ENCODE results near the gene SLC9A8.

Gene SLC9A8

GRCh38 chr20:49845060-49845459 lies 32.4 kb downstream of the SLC9A8 start:
- Histone ChIP-seq H2AFZ (ENCODE audit: low read depth, low read length, severe bottlenecking) (no peak overlapping the region), H3K4me2 (ENCODE audit: low read depth, low read length, poor library complexity, severe bottlenecking) (no peak overlapping the region), H3K27me3 (ENCODE audit: low read length) (no peaks in the 10 kb centered on the region), H3K9ac (ENCODE audit: low read length) (no peak overlapping the region), H4K20me1 (ENCODE audit: low read depth, low read length) (no peaks in the 10 kb centered on the region), H3K9me3 (ENCODE audit: insufficient read depth, low read length) (no peaks in the 10 kb centered on the region), H3K36me3 (ENCODE audit: low read length) (peaks cover 10% of the 10 kb centered on the region; the same call in 1 of the 2 replicates), H3K79me2 (ENCODE audit: insufficient read depth, low read length) (peaks cover 6% of the 10 kb centered on the region; the same call in 1 of the 2 replicates), H3F3A (ENCODE audit: insufficient read depth) (peaks cover 10% of the 10 kb centered on the region; the same call in 1 of the 2 replicates), H3K9me2 (replicated peaks; ENCODE audit: insufficient read depth, low read length) (no peaks in the 10 kb centered on the region), H3K27ac (ENCODE audit: low read depth, low read length) (peak overlapping the region; percentile 52), H3K4me3 (ENCODE audit: insufficient read depth, low read length, poor library complexity, severe bottlenecking) (no peak overlapping the region)
- TF ChIP-seq CTCF (IDR thresholded peaks at IDR 0.05; ENCODE audit: insufficient read depth, low read length, poor library complexity, severe bottlenecking) (no peak), EZH2phosphoT487 (conservative IDR thresholded peaks at IDR 0.05; ENCODE audit: low read length) (no peak)

GRCh38 chr20:49846206-49846807 lies 33.7 kb downstream of the SLC9A8 start:
- no peaks in the 10 kb centered on the region for H4K20me1 ChIP-seq (ENCODE audit: low read depth, low read length)
- H3F3A ChIP-seq (ENCODE audit: insufficient read depth): peaks cover 10% of the 10 kb centered on the region; the same call in 1 of the 2 replicates
- no peaks in the 10 kb centered on the region for H3K9me2 ChIP-seq (replicated peaks; ENCODE audit: insufficient read depth, low read length)
- H3K9me3 ChIP-seq (ENCODE audit: insufficient read depth, low read length): no peaks in the 10 kb centered on the region
- H3K27ac ChIP-seq (ENCODE audit: low read depth, low read length): peak overlapping the region; percentile 52; the same call in 1 of the 2 replicates
- H3K36me3 ChIP-seq (ENCODE audit: low read length): peaks cover 8% of the 10 kb centered on the region; the same call in 1 of the 2 replicates
- no peak overlapping the region for H3K4me2 ChIP-seq (ENCODE audit: low read depth, low read length, poor library complexity, severe bottlenecking)
- H3K9ac ChIP-seq (ENCODE audit: low read length): no peak overlapping the region
- TF ChIP-seq CTCF (IDR thresholded peaks at IDR 0.05; ENCODE audit: insufficient read depth, low read length, poor library complexity, severe bottlenecking): peak; percentile 59
- no peak for TF ChIP-seq EZH2phosphoT487 (conservative IDR thresholded peaks at IDR 0.05; ENCODE audit: low read length)
- no peaks in the 10 kb centered on the region for H3K27me3 ChIP-seq (ENCODE audit: low read length)
- H2AFZ ChIP-seq (ENCODE audit: low read depth, low read length, severe bottlenecking): no peak overlapping the region
- peaks cover 6% of the 10 kb centered on the region; the same call in 1 of the 2 replicates for H3K79me2 ChIP-seq (ENCODE audit: insufficient read depth, low read length)
- no peak overlapping the region for H3K4me3 ChIP-seq (ENCODE audit: insufficient read depth, low read length, poor library complexity, severe bottlenecking)

GRCh38 chr20:49850463-49851230 lies 38.0 kb downstream of the SLC9A8 start:
- Histone ChIP-seq H3K4me2 (ENCODE audit: low read depth, low read length, poor library complexity, severe bottlenecking) (no peak overlapping the region), H4K20me1 (ENCODE audit: low read depth, low read length) (no peaks in the 10 kb centered on the region), H3K4me3 (ENCODE audit: insufficient read depth, low read length, poor library complexity, severe bottlenecking) (no peak overlapping the region), H2AFZ (ENCODE audit: low read depth, low read length, severe bottlenecking) (no peak overlapping the region), H3F3A (ENCODE audit: insufficient read depth) (no peaks in the 10 kb centered on the region), H3K9me2 (replicated peaks; ENCODE audit: insufficient read depth, low read length) (no peaks in the 10 kb centered on the region), H3K27ac (ENCODE audit: low read depth, low read length) (no peak overlapping the region), H3K27me3 (ENCODE audit: low read length) (no peaks in the 10 kb centered on the region), H3K9me3 (ENCODE audit: insufficient read depth, low read length) (no peaks in the 10 kb centered on the region), H3K79me2 (ENCODE audit: insufficient read depth, low read length) (no peaks in the 10 kb centered on the region), H3K36me3 (ENCODE audit: low read length) (peaks cover 8% of the 10 kb centered on the region; the same call in 1 of the 2 replicates), H3K9ac (ENCODE audit: low read length) (no peak overlapping the region)
- TF ChIP-seq CTCF (IDR thresholded peaks at IDR 0.05; ENCODE audit: insufficient read depth, low read length, poor library complexity, severe bottlenecking) (no peak), EZH2phosphoT487 (conservative IDR thresholded peaks at IDR 0.05; ENCODE audit: low read length) (no peak)
